Stimulated activated CD4-positive, alpha-beta T cell treated with anti-CD3 and anti-CD28 coated beads, Interleukin-4, amount 100 ng/mL, for 24 hours (primary cell): ENCODE results near the gene SP100.
A peak's percentile ranks its signal among the peaks of the same experiment; 100 is the strongest.
"Not testable (repeated sequence)": the region's sequence is repeated elsewhere in the genome, so short reads cannot be mapped to it uniquely, and the experiment has no call there.

Experiments
- DNase-seq: peaks from one replicate; pipeline ENCODE4 v3.0.0-alpha.2; 2020

SP100 gene

DNA sequence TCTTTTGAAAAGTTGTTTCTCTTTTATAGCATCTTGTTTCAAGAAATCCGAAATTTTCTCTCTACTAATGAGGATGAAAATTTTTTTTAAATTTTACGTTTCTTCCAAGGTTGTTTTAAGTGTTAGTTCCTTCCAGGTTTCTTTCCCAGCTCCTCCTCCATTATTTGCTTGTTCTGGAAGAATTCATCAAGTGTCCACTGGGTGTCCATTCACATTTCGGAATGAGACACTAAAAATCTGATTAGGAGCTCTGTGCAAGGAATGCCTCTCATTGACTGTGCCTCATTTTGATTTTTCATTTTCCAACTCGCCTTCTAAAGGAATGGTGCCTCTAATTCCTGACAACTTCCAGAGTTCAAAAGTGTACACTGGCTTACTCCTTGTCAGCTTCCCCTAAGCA lies 6.1 kb downstream of the SP100 start:
- no peak for DNase-seq

DNA sequence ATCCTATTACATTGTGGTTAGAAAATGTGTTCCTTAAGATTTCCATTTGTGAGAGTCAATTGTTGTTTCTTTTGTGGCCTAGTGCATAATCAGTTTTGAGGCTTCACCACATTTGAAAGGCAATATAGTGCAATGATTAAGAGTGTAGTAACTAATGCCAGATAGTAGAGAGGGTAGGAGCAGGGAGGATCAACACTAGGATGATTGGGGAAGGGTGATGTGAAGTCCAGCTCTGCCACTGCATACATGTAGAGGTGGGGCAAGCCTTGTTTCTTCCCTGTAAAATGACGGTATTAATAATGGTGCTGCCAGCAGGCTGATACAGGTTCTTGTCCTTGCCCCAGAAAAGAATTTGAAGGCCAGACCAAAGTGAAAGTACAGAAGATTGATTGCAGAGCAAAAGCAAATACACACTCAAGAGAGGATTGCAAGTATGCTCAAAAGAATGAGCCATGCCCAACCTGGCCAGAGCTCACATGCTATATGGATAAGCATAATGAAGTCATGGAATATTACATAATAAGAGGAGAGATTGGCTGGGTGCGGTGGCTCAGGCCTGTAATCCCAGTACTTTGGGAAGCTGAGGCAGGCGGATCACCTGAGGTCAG lies 8.0 kb downstream of the SP100 start:
- DNase-seq, result no peak

DNA sequence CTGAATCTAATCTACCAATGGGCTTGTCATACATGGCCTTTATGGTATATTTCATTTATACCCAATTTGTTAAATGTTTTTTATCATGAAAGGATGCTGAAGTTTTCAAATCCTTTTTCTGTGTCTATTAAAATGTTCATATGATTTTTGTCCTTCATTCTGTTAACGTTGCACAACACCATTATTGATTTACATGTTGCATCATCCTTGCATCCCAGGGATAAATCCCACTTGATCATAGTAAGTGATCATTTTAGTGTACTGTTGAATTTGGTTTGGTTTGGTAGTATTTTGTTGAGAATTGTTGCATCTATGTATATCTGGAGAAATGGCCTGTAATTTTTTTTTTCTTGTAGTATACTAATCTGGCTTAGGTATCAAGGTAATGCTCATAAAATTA lies 9.4 kb downstream of the SP100 start:
- DNase-seq, result no peak

DNA sequence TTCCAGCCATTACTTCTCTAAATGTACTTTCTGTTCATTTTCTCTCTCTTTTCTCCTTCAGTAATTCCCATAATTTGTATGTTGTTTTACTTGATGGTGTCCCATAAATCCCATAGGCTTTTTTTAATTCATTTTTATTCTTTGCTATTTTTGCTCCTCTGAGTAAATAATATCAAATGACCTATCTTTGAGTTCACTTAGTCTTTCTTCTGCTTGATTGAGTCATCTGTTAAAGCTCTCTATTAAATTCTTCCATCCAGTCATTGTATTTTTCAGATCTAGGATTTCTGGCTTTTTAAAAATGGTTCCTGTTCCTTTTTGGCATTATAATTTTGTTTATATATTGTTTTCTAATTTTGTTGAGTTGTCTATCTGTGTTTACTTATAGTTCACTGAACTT lies 13.5 kb downstream of the SP100 start:
- no peak for DNase-seq

DNA sequence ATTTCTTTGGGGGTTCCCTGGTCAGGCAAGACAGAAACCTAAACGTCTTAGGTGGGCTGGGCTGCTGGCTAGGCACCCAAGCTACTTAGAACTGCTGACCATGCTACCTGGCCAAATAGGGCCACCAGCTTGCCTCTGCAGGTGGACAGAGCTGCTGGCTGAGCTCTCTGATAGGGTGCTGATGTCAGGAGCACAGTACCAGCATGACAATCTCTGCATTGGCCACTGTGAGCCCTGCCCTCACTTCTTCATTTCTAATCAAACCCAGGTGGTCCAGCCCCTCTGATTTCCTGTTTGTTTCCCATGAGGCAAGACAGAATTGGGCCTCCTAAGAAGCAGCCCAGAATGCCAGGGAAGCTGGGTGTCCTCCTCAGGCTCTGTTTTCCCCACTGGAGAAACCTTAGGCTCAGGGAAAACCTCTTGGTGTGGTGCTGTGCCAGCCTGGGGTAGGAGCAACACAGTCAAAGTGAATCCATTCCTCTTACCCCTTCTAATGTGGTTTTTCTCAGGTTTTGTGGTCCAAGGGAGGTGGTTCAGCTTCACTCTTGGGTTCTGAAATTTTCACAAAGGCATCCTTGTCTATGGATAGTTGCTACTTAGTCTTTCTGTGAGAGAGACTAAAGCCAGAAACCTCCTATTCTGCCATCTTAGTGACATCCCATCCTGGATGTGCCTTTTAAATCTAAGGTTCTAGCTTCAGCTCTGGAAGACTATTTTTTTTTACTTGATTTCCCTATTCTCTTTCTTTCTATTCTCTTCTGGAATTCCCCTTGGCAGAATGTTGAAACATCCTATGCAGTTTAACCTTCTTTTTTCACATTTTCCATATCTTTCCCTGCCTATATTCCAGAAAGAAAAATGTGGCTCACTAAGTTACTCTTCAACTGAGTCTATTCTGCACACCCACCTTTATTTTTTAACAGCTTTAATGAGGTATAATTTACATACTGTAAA lies 15.2 kb downstream of the SP100 start:
- DNase-seq, result no peak

DNA sequence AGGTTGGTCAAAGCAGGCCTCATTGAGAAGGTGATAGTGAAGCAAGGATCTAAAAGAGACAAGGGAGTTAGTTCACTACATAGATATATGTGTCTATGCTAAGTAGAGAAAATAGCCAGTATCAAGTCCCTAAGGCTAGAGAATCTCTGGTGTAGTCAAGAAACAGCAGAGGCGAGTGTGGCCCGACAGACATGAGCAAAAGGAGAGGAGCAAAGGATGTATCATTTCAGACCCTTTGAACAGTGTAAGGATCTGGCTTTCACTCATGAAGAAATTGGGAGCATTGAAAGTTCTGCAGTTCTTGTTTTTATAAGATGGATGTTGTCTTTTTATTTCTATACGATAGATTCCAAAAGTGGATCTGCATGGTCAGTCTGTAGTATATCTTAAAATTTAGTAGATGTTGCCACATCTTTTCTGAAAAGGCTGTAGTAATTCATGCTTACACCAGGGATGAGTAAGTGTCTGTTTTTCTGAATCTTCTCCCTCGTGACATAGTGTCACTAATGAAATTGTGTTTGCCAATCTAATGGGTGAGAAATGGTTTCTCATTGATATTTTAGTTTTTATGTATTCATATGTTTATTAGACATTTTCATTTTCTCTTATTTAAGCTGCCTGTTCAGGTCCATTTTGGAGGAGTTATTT lies 18.8 kb downstream of the SP100 start:
- DNase-seq, result no peak

DNA sequence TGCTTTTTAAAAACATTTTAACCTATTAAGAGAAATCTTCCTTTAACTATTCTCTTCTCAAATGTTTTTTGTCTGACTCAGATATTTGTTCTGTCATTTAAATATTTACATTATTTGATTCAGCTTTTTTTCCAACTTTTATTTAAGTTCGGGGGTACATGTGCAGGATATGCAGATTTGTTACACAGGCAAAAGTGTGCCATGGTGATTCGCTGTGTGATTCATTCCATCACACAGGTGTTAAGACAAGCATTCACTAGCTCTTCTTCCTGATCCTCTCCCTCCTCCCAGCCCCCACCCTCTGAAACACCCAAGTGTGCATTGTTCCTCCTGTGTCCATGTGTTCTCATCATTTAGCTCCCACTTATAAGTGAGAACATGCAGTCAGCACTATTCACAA lies 19.4 kb downstream of the SP100 start:
- no peak for DNase-seq

DNA sequence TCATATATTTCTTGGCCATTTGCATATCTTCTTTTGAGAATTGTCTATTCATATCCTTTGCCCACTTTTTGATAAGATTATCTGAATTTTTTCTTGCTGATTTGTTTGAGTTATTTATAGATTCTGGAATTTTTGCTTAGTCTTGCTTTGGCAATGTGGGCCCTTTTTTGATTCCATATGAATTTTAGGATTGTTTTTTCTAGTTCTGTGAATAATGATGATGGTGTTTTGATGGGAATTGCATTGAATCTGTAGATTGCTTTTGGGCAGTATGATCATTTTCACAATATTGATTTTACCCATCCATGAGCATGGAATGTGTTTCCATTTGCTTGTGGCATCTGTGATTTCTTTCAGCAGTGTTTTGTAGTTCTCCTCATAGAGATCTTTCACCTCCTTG lies 23.1 kb downstream of the SP100 start:
- DNase-seq, result not testable (repeated sequence)

DNA sequence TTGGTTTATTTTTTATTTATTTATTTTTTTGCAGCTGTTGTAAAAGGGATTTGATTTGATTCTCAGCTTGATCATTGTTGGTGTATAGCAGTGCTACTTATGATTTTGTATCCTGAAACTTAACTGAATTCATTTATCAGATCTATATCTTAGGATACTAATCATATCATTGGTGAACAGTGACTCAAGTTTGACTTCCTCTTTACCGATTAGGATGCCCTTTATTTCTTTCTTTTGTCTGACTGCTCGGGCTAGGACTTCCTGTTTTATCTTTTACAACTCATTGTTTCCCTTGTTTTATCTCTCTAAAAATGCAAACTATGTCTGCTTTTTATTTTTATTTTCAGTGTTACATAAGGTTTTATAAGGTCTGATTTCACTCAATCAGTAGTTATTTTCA lies 23.6 kb downstream of the SP100 start:
- no peak for DNase-seq

DNA sequence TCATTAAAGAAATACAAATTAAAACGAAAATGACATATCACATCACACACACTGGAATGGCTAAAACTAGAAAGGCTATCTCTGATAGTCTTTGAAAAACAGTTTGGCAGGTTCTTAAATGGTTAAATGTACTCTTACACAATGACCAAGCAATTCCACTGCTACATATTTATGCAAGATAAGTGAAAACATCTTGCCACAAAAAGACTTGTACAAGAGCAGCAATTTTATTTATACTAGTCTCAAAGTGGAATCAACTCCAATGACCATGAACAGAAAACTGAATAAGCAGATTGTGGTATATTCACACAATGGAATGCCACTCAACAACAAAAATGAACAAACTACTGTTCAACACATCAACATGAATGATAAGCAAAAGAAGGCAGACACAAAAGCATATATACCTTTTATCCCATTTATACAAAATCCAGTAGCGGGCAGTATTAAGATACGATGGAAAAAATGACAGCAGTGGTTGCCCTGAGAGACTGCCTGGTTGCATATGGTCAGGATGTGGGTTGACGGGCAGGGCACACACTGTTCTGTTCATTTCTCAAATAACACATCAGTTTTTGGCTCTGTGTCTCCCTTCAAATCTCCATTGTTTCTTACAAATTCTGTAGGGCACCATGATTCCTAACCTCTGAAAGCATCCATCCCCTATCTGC lies 25.4 kb downstream of the SP100 start:
- DNase-seq, result peak; percentile 42

DNA sequence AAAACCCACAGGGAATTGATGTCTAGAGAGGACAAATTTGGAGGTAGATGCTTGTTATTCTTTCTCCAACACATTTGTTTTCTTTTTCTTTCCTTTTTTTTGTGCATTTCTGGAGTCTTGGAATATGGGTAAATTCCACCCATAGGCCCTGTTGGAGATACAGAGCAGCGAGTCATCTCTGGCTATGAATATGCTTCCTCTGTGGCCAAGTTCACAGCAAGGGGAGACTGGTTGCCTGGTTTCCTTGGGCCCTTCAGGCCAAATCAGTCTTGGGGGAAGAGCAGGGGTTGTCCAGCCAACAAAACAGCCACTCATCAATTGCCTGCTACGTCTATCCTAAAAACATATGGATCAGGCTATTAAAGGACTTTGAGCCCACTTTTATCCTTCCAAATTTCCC lies 27.5 kb downstream of the SP100 start:
- DNase-seq, result no peak

DNA sequence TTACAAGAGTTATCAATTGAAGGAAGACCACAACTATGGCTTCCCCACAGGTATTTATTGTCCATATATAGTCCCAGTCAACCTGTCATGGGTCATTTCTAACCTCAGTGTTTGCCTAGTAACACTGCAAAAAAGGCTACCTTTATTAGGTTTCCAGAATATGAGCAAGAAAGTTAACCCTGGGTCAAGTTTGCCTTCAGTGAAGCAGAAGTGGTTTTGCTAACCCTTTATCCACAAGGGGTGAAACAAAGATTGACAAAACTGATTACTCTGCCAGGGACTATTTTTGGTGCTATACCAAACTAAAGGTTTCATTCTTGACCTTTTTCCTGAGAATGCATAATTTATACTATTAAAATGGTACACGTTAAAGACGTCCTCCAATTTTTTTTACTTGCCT lies 28.8 kb downstream of the SP100 start:
- no peak for DNase-seq

DNA sequence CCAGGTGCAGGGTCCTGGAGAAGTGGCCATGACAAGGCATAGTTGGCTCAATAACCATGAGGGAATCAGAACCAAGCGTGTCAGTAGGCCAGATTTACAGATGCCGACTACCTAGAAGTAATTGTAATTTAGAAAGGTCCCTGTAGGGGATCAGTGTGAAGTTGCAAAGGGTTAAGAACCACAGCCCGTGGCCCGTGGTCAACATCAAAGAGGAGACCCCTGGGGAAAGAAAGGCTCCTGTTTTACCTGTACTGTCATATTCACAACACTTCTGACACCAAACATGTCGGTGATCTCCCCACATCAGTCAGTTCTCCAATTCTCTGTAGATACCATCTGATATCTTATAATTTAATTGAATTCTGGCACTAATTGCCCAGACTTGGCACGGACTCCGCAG lies 31.0 kb downstream of the SP100 start:
- no peak for DNase-seq

DNA sequence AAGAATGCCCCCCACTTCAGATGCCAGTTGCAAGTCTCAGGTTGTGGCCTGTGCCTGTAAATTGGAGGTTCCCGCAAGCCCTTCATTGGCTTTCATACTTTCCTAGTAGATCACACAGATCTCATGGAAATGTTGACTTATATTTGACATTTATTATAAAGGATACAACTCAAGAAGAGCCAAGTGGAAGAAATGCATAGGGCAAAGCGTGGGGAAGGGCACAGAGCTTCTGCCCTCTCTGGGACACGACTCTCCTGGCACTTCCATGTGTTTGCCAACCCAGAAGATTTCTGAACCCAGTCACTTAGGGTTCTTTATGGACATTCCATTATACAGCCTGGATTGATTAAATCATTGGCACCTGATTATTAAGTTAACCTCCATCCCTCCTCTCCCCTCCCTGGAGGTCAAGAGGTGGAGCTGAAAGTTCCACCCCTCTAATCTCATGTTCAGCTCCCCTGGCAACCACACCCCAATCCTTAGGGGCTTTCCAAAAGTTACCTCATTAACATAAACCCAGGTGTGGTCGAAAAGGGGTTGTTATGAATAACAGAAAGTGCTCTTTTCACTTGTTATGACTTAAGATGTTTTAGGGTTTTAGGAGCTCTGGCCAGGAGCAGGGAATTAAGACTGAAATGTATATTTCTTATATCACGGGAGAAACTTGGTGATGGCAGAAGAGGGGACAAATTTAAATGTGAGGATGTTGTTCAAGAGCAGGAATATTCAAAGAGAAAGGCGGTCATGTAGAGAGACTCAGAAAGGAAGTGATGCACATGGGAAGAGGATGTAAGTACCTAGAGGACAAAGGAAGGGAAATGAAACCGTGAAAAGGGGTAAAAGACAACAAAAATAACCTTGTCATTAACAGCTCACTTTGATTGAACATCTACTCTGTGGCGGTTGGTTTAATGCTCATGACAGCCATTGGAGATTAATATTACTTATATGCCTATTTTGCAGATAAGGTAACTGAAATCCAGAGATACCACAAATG lies 31.8 kb downstream of the SP100 start:
- peak; percentile 51 for DNase-seq

DNA sequence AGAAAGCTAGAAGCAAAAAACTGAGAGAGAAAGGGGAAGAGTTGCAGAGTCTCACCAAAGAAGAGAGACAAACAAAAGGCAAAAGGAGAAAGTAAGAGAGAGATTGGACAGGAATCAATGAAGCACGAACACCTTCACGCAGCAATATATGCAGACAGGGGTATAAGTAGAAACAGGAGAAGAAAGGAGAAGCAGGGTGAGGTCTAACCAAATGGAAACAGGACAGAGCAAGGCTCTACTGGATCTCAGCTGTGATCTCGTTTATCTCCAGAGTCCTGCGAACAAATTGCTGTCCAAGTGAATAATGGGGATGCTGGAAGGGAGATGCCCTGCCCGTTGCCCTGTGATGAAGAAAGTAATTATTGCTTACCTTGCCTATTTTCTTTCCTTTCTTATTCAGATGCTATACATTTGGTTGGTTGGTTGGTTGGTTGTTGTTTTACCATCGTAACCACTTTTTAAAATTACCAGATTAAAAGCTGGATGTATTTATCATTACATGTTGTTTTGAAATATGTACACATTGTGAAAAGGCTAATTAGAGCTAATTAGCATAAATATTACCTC lies 34.0 kb downstream of the SP100 start:
- DNase-seq, result no peak

DNA sequence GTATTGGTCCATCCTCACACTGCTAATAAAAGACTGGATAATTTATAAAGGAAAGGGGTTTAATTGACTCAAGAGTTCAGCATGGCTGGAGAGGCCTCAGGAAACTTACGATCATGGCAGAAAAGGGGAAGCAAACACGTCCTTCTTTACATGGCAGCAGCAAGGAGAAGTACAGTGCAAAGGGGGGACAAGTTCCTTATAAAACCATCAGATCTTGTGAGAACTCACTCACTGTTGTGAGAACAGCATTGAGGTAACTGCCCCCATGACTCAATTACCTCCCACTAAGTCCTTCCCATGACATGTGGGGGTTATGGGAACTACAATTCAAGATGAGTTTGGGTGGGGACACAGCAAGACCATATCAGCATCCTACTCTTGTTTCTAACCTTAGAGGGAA lies 37.0 kb downstream of the SP100 start:
- DNase-seq, result no peak

DNA sequence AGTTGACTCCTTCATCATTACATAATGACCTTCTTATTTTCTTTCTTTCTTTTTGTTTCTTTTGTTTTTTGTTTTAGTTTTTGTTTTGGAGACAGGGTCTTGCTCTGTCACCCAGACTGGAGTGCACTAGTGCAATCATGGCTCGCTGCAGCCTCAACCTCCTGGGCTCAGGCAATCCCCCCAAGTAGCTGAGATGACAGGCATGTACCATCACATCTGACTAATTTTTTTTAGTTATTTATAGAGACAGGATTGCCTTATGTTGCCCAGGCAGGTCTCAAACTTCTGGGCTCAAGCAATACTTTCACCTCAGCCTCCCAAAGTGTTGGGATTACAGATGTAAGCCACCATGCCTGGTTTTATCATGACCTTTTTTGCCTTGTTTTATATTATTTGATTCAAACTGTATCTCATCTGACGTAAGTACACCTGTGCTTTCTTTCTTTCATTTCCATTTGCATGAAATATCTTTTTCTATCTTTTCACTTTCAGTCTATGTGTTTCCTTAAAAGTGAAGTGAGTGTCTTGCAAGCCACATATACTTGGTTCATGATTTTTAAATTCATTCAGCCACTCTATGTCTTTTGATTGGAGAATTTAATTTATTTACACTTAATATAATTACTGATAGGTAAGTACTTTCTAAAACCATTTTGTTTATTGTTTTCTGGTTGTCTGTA lies 39.1 kb downstream of the SP100 start:
- no peak for DNase-seq

DNA sequence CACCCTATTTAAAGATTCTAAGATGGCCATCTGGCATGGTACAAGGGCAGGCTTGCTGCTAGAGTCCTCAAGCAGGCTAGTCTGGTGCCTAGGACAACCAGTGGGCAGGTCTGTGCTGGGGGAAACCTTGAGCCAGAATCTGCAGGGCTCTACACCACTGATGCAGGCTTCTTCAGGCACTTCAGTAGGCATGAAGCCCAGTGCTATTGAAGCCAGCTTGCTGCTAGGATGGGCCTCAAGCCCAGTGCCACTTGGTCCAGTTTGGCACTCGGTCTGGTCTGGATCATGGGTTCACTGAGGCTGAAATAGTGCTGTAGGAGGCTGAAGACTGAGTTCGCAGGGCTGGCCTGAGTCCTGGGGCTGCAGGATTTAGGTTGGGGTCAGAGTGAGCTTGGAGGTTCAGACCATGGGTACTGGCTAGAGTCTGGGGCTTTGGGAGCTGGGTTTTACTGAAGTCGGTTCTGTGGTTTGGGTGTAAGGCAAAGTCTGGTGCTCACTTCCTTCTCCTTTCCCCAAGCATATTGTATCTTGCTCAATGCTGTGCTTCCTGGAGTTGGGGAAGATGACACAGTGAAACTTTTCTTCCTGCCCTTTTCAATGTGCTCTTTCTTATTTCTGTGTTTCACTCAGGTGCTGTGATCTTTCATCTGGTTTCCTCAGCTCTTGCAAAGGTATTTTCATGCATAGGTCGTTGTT lies 41.2 kb downstream of the SP100 start:
- DNase-seq, result no peak

DNA sequence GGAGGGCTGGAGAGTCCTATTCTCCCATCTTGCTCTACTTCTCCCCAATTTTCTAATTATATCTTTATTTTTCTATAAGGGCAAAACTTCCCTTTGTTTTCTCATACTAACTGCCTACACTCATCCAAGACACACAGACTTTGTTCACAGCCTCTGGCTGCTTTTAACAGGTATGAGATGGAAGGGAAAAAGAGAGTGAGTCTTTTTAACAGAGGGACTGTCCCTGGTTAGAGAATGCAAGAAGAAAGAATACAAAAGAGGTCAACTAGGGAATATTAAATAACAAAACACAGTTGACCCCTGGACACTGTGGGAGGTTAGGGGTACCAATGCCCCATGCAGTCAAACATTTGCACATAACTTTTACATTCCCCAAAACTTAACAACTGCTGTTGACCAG lies 41.8 kb downstream of the SP100 start:
- no peak for DNase-seq

DNA sequence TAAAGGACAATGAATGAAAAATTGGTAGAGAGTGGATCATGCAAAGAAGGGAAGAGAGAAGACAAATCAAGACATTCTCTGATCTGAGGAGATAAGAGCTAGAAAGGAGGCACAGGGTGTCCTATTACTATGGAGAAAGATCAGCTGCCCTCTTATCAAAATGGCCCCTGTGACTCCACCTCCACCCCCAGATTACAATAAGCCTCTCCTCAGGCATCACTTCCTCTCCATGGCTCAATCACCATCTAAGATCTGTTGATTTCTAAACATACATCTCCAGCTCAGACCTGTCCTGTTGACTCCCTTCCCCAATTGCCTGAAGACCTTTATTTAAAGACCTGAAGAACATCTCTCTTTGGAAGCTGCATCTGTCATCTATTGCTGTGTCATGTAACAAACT lies 43.2 kb downstream of the SP100 start:
- DNase-seq, result no peak

DNA sequence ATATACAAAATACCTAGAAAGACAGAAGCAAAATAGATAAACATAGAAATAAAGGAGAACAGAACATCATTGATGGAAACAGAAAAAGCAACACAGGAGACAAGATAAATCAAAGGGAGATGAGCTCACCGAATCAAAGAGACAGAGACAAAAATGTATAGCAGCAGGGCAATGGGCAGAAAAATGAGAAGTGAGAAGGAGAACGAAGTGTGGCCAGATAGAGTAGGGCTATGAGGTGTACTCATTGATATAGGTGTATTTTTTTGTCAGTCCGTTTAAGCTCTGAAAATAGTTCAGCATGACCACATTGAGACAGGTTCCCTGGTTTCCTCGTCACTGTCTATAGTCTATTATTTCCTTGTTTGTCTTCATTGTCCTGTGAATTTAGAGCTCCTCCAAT lies 55.1 kb downstream of the SP100 start:
- DNase-seq, result no peak
